Measurements from ENCODE around the gene CCDC171.
"Not testable (repeated sequence)": the region's sequence is repeated elsewhere in the genome, so short reads cannot be mapped to it uniquely, and the experiment has no call there.

The CCDC171 gene

GRCh38 chr9:15513335-15513734 is 39.5 kb upstream of the CCDC171 start:
- no peak for DNase-seq (ENCODE audit: low read depth)
- no peak overlapping the region for H3K4me3 ChIP-seq (ENCODE audit: low read length)
- TF ChIP-seq CTCF (conservative IDR thresholded peaks at IDR 0.05; ENCODE audit: low read depth, low read length), result peak; percentile 27

GRCh38 chr9:15519831-15520230 is 33.0 kb upstream of the CCDC171 start:
- DNase-seq (ENCODE audit: low read depth), result no peak
- H3K4me3 ChIP-seq (ENCODE audit: low read length), result no peak overlapping the region
- no peak for TF ChIP-seq CTCF (conservative IDR thresholded peaks at IDR 0.05; ENCODE audit: low read depth, low read length)

GRCh38 chr9:15521254-15521653 is 31.6 kb upstream of the CCDC171 start:
- H3K4me3 ChIP-seq (ENCODE audit: low read length), result no peak overlapping the region
- no peak for TF ChIP-seq CTCF (conservative IDR thresholded peaks at IDR 0.05; ENCODE audit: low read depth, low read length)
- no peak for DNase-seq (ENCODE audit: low read depth)

GRCh38 chr9:15522130-15522755 is 30.6 kb upstream of the CCDC171 start:
- TF ChIP-seq CTCF (conservative IDR thresholded peaks at IDR 0.05; ENCODE audit: low read depth, low read length), result no peak
- H3K4me3 ChIP-seq (ENCODE audit: low read length), result no peak overlapping the region

GRCh38 chr9:15524845-15525455 is 27.9 kb upstream of the CCDC171 start:
- DNase-seq (ENCODE audit: low read depth), result no peak
- no peak overlapping the region for H3K4me3 ChIP-seq (ENCODE audit: low read length)
- TF ChIP-seq CTCF (conservative IDR thresholded peaks at IDR 0.05; ENCODE audit: low read depth, low read length), result no peak

More at GRCh38 chr9:15522130-15522755, 30.6 kb upstream of the CCDC171 start:
- no peak for DNase-seq (ENCODE audit: low read depth)

GRCh38 chr9:15525958-15526357 is 26.9 kb upstream of the CCDC171 start:
- no peak for DNase-seq (ENCODE audit: low read depth)
- no peak for TF ChIP-seq CTCF (conservative IDR thresholded peaks at IDR 0.05; ENCODE audit: low read depth, low read length)

GRCh38 chr9:15527035-15527434 is 25.8 kb upstream of the CCDC171 start:
- H3K4me3 ChIP-seq (ENCODE audit: low read length); DNase-seq (ENCODE audit: low read depth): not testable (repeated sequence)

More at GRCh38 chr9:15525958-15526357, 26.9 kb upstream of the CCDC171 start:
- no peak overlapping the region for H3K4me3 ChIP-seq (ENCODE audit: low read length)
